GM23338 (cell line): ENCODE results near the gene NME3. TPM values are rescaled to one million over a fixed set of nuclear protein-coding genes. Genes with fewer than 3 reads are reported as not detected.

Experiments used
- ATAC-seq: fragments of 200-7000 bp; cut with Tn5 transposase; 3 replicates; pipeline ENCODE4 v1.9.1; 2020
- DNase-seq: peaks from one replicate; pipeline ENCODE4 v3.0.0-alpha.2; 2015; ENCODE audit warnings: low spot score
- H2AFZ ChIP-seq: fragments of 200-600 bp; sonication (generic); 2 replicates; pipeline ENCODE4 v1.8.0; 2016; ENCODE audit warnings: antibody characterized with exemption, mild to moderate bottlenecking, moderate library complexity
- H3F3A ChIP-seq: fragments of 200-600 bp; sonication (generic); replicated peaks from 2 replicates; pipeline ENCODE4 v1.8.0; 2017; ENCODE audit warnings: antibody characterized with exemption, mixed run types, low read depth
- H3K27ac ChIP-seq: fragments of 200-600 bp; sonication (generic); 2 replicates; pipeline ENCODE4 v1.6.1; 2016; ENCODE audit warnings: low read depth
- H3K27me3 ChIP-seq: fragments of 200-600 bp; sonication (generic); 2 replicates; pipeline ENCODE4 v1.8.0; 2016; ENCODE audit warnings: mild to moderate bottlenecking, mixed run types, moderate library complexity; ENCODE audit not compliant: insufficient read depth
- H3K36me3 ChIP-seq: fragments of 200-600 bp; sonication (generic); 2 replicates; pipeline ENCODE4 v1.8.0; 2016; ENCODE audit warnings: mild to moderate bottlenecking; ENCODE audit not compliant: insufficient read depth
- H3K4me1 ChIP-seq: fragments of 200-600 bp; sonication (generic); 2 replicates; pipeline ENCODE4 v1.8.0; 2016; ENCODE audit warnings: mild to moderate bottlenecking, moderate library complexity; ENCODE audit not compliant: insufficient read depth
- H3K4me2 ChIP-seq: fragments of 200-600 bp; sonication (generic); 2 replicates; pipeline ENCODE4 v1.7.1; 2017; ENCODE audit warnings: mixed run types
- H3K4me3 ChIP-seq: fragments of 200-600 bp; sonication (generic); 2 replicates; pipeline ENCODE4 v1.6.1; 2016; ENCODE audit warnings: mixed run types
- H3K79me2 ChIP-seq: fragments of 200-600 bp; sonication (generic); replicated peaks from 2 replicates; pipeline ENCODE4 v1.8.0; 2017; ENCODE audit warnings: mild to moderate bottlenecking; ENCODE audit not compliant: insufficient read depth
- H3K9me2 ChIP-seq: fragments of 200-600 bp; sonication (generic); 2 replicates; pipeline ENCODE4 v1.8.0; 2017; ENCODE audit not compliant: insufficient read depth
- H4K20me1 ChIP-seq: fragments of 200-600 bp; sonication (generic); replicated peaks from 2 replicates; pipeline ENCODE4 v1.8.0; 2017; ENCODE audit warnings: mild to moderate bottlenecking; ENCODE audit not compliant: insufficient read depth
- H3K27ac Mint-ChIP-seq: 2 replicates; pipeline ENCODE4 v1.8.0; 2020; ENCODE audit warnings: inconsistent platforms, mild to moderate bottlenecking, moderate library complexity, mixed read lengths
- H3K27me3 Mint-ChIP-seq: 3 replicates; pipeline ENCODE4 v1.8.0; 2022; ENCODE audit warnings: low read depth, mild to moderate bottlenecking, moderate library complexity, mixed read lengths, inconsistent platforms; ENCODE audit not compliant: insufficient read depth, poor library complexity
- H3K36me3 Mint-ChIP-seq: 3 replicates; pipeline ENCODE4 v1.8.0; 2021; ENCODE audit warnings: low read depth, mild to moderate bottlenecking, inconsistent platforms, moderate library complexity, mixed read lengths
- H3K4me1 Mint-ChIP-seq: 3 replicates; pipeline ENCODE4 v1.8.0; 2020; ENCODE audit warnings: mild to moderate bottlenecking, inconsistent platforms, mixed read lengths
- H3K4me3 Mint-ChIP-seq: 3 replicates; pipeline ENCODE4 v1.8.0; 2021; ENCODE audit warnings: moderate library complexity, mild to moderate bottlenecking, inconsistent platforms, mixed read lengths
- H3K9me3 Mint-ChIP-seq: 3 replicates; pipeline ENCODE4 v1.8.0; 2020; ENCODE audit warnings: moderate library complexity, mild to moderate bottlenecking, inconsistent platforms, mixed read lengths
- CREB1 ChIP-seq: fragments of 250-450 bp; sonication (Bioruptor Pico); IDR thresholded peaks from 2 replicates; pipeline ENCODE4 v1.5.0; 2020; ENCODE audit warnings: low read depth, mild to moderate bottlenecking, moderate library complexity
- EZH2 ChIP-seq: fragments of 200-600 bp; sonication (generic); IDR thresholded peaks from one replicate; pipeline ENCODE4 v1.8.0; 2017; ENCODE audit warnings: antibody characterized with exemption, mild to moderate bottlenecking, low read depth; ENCODE audit not compliant: unreplicated experiment
- EZH2phosphoT487 ChIP-seq: fragments of 200-600 bp; sonication (generic); IDR thresholded peaks from one replicate; pipeline ENCODE4 v1.8.1; 2018; ENCODE audit warnings: antibody characterized with exemption; ENCODE audit not compliant: unreplicated experiment
- NANOG ChIP-seq: IDR thresholded peaks from 2 replicates; pipeline ENCODE4 v1.6.1; 2016; ENCODE audit warnings: antibody characterized with exemption, borderline replicate concordance
- POLR2AphosphoS5 ChIP-seq: IDR thresholded peaks from 2 replicates; pipeline ENCODE4 v1.6.1; 2016; ENCODE audit warnings: antibody characterized with exemption, low read depth
- STAT1 ChIP-seq: IDR thresholded peaks from one replicate; pipeline ENCODE4 v1.6.1; 2016; ENCODE audit warnings: antibody characterized with exemption; ENCODE audit not compliant: unreplicated experiment
- ZNF114 ChIP-seq: fragments of 250-450 bp; sonication (Bioruptor Pico); IDR thresholded peaks from 2 replicates; pipeline ENCODE4 v1.5.0; 2020; ENCODE audit warnings: mild to moderate bottlenecking, moderate library complexity
- ZNF331 ChIP-seq: fragments of 250-450 bp; sonication (Bioruptor Pico); IDR thresholded peaks from 2 replicates; pipeline ENCODE4 v1.5.0; 2020; ENCODE audit warnings: low read depth, mild to moderate bottlenecking, moderate library complexity
- polyA plus RNA-seq: library from polyadenylated mRNA; unstranded; fragments of >200 nt; fragmentation: Nextera tagmentation; extraction: Ambion mirVana; gene quantifications from 2 replicates; pipeline ENCODE4 v1.2.1, GENCODE V29; 2016
- total RNA-seq: library from RNA; depleted of rRNA; stranded (reverse); fragments of >200 nt; shearing (Covaris generic); gene quantifications from 2 replicates; pipeline ENCODE4 v1.2.3, GENCODE V29; 2014
- TF ChIP-seq, protein P1 (sequence below): fragments of 250-450 bp; sonication (Bioruptor Pico); IDR thresholded peaks from 2 replicates; pipeline ENCODE4 v1.5.0; 2020; ENCODE audit warnings: mild to moderate bottlenecking, moderate library complexity
- TF ChIP-seq, protein P2 (sequence below): IDR thresholded peaks from 2 replicates; pipeline ENCODE4 v1.6.1; 2016; ENCODE audit warnings: antibody characterized with exemption
- TF ChIP-seq, protein P3 (sequence below), 2 experiments: fragments of 200-600 bp in 1 of 2; sonication (generic) in 1 of 2; conservative IDR thresholded peaks; 2 replicates each; pipeline versions ENCODE4 v1.5.1 to v1.6.1; 2016 to 2017; ENCODE audit warnings: antibody characterized with exemption in 2 of 2, low read depth in 2 of 2, mild to moderate bottlenecking in 2 of 2, moderate library complexity in 1 of 2

NME3 gene
- total and polyA plus RNA-seq, 2 experiments from 2014 or later, result 95.3 to 130 TPM

DNA sequence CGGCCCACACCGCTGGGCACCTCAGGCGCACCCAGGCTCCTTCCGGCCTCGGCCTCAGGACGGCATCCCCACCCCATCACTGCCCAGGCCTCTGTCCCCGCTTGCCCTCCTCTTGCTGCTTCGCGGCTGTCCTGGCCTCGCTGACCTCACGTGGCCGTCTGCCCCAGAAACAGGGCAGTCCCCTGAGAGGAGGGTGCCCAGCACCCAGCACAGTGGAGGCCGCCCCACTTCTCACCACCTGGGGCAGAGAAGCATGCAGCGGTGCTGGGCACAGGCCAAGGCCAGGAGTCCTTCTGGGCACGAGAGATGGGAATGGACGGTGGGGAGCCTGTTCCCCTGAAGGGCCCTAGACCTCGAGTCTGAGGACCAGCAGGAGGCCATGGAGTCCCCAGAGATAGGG is 46.4 kb upstream of the NME3 start (continued):
- TF ChIP-seq, protein P1, sequence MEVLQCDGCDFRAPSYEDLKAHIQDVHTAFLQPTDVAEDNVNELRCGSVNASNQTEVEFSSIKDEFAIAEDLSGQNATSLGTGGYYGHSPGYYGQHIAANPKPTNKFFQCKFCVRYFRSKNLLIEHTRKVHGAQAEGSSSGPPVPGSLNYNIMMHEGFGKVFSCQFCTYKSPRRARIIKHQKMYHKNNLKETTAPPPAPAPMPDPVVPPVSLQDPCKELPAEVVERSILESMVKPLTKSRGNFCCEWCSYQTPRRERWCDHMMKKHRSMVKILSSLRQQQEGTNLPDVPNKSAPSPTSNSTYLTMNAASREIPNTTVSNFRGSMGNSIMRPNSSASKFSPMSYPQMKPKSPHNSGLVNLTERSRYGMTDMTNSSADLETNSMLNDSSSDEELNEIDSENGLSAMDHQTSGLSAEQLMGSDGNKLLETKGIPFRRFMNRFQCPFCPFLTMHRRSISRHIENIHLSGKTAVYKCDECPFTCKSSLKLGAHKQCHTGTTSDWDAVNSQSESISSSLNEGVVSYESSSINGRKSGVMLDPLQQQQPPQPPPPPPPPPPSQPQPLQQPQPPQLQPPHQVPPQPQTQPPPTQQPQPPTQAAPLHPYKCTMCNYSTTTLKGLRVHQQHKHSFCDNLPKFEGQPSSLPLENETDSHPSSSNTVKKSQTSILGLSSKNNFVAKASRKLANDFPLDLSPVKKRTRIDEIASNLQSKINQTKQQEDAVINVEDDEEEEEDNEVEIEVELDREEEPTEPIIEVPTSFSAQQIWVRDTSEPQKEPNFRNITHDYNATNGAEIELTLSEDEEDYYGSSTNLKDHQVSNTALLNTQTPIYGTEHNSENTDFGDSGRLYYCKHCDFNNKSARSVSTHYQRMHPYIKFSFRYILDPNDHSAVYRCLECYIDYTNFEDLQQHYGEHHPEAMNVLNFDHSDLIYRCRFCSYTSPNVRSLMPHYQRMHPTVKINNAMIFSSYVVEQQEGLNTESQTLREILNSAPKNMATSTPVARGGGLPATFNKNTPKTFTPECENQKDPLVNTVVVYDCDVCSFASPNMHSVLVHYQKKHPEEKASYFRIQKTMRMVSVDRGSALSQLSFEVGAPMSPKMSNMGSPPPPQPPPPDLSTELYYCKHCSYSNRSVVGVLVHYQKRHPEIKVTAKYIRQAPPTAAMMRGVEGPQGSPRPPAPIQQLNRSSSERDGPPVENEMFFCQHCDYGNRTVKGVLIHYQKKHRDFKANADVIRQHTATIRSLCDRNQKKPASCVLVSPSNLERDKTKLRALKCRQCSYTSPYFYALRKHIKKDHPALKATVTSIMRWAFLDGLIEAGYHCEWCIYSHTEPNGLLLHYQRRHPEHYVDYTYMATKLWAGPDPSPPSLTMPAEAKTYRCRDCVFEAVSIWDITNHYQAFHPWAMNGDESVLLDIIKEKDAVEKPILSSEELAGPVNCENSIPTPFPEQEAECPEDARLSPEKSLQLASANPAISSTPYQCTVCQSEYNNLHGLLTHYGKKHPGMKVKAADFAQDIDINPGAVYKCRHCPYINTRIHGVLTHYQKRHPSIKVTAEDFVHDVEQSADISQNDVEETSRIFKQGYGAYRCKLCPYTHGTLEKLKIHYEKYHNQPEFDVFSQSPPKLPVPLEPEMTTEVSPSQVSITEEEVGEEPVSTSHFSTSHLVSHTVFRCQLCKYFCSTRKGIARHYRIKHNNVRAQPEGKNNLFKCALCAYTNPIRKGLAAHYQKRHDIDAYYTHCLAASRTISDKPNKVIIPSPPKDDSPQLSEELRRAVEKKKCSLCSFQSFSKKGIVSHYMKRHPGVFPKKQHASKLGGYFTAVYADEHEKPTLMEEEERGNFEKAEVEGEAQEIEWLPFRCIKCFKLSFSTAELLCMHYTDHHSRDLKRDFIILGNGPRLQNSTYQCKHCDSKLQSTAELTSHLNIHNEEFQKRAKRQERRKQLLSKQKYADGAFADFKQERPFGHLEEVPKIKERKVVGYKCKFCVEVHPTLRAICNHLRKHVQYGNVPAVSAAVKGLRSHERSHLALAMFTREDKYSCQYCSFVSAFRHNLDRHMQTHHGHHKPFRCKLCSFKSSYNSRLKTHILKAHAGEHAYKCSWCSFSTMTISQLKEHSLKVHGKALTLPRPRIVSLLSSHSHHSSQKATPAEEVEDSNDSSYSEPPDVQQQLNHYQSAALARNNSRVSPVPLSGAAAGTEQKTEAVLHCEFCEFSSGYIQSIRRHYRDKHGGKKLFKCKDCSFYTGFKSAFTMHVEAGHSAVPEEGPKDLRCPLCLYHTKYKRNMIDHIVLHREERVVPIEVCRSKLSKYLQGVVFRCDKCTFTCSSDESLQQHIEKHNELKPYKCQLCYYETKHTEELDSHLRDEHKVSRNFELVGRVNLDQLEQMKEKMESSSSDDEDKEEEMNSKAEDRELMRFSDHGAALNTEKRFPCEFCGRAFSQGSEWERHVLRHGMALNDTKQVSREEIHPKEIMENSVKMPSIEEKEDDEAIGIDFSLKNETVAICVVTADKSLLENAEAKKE (CRISPR knock-in tag), result no peak
- no peak for TF ChIP-seq NANOG

DNA sequence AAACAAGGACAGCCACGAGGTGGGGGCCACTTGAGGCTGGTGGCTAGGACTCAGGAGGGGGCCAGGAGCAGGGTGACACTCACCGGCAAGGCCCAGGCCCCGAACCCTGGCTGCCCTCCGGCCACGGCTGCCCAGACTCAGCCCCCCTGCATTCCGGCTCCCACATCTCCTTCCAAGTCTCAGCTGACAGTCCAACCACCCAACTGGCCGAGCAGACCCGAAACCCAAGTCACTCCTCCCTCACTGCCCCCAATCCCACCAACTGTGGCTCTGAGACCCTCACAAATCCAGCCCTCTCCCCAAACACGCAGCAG is 45.9 kb upstream of the NME3 start:
- Mint-ChIP-seq H3K27ac (no peak overlapping the region), H3K4me3 (no peak overlapping the region), H3K27me3 (peaks cover 4% of the 10 kb centered on the region), H3K4me1 (no peaks in the 10 kb centered on the region), H3K36me3 (peaks cover 6% of the 10 kb centered on the region; the same call in 2 of the 3 replicates), H3K9me3 (no peaks in the 10 kb centered on the region)
- ATAC-seq (no peak), DNase-seq (no peak)
- H3K36me3 ChIP-seq, result no peaks in the 10 kb centered on the region
- no peaks in the 10 kb centered on the region; the same call in 1 of the 2 replicates for H4K20me1 ChIP-seq
- no peaks in the 10 kb centered on the region; the same call in 1 of the 2 replicates for H3F3A ChIP-seq
- H3K9me2 ChIP-seq, result no peaks in the 10 kb centered on the region
- no peaks in the 10 kb centered on the region for H3K27me3 ChIP-seq
- H3K27ac ChIP-seq, result no peak overlapping the region
- H3K4me2 ChIP-seq, result no peak overlapping the region
- no peaks in the 10 kb centered on the region for H3K4me1 ChIP-seq
- no peak overlapping the region for H3K4me3 ChIP-seq
- H3K79me2 ChIP-seq, result no peaks in the 10 kb centered on the region; the same call in 1 of the 2 replicates
- no peak overlapping the region for H2AFZ ChIP-seq
- TF ChIP-seq, protein P2, sequence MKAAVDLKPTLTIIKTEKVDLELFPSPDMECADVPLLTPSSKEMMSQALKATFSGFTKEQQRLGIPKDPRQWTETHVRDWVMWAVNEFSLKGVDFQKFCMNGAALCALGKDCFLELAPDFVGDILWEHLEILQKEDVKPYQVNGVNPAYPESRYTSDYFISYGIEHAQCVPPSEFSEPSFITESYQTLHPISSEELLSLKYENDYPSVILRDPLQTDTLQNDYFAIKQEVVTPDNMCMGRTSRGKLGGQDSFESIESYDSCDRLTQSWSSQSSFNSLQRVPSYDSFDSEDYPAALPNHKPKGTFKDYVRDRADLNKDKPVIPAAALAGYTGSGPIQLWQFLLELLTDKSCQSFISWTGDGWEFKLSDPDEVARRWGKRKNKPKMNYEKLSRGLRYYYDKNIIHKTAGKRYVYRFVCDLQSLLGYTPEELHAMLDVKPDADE, result no peak
- no peak for TF ChIP-seq CREB1
- TF ChIP-seq, protein P3, sequence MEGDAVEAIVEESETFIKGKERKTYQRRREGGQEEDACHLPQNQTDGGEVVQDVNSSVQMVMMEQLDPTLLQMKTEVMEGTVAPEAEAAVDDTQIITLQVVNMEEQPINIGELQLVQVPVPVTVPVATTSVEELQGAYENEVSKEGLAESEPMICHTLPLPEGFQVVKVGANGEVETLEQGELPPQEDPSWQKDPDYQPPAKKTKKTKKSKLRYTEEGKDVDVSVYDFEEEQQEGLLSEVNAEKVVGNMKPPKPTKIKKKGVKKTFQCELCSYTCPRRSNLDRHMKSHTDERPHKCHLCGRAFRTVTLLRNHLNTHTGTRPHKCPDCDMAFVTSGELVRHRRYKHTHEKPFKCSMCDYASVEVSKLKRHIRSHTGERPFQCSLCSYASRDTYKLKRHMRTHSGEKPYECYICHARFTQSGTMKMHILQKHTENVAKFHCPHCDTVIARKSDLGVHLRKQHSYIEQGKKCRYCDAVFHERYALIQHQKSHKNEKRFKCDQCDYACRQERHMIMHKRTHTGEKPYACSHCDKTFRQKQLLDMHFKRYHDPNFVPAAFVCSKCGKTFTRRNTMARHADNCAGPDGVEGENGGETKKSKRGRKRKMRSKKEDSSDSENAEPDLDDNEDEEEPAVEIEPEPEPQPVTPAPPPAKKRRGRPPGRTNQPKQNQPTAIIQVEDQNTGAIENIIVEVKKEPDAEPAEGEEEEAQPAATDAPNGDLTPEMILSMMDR (conservative IDR thresholded peaks at IDR 0.05; ENCODE audit: low read depth in 2 of 2), result no peak
- no peak for TF ChIP-seq NANOG
- no peak for TF ChIP-seq POLR2AphosphoS5
- no peak for TF ChIP-seq STAT1
- no peak for TF ChIP-seq EZH2phosphoT487
- no peak for TF ChIP-seq ZNF114 (CRISPR knock-in tag)
- no peak for TF ChIP-seq ZNF331 (CRISPR knock-in tag)
- no peak for TF ChIP-seq EZH2
